SK-N-SH (cell line): Measurements from ENCODE around the gene SLC6A9.

ENCODE experiments used
- CHD2 ChIP-seq: fragments of 150-350 bp; IDR thresholded peaks from 2 replicates; pipeline ENCODE4 v1.6.1; 2018; ENCODE audit warnings: low read length; ENCODE audit not compliant: partially characterized antibody
- CTCF ChIP-seq: fragments of 200-600 bp; sonication (generic); IDR thresholded peaks from 2 replicates; pipeline ENCODE4 v1.6.1; 2017; ENCODE audit warnings: antibody characterized with exemption, mild to moderate bottlenecking, moderate library complexity
- EP300 ChIP-seq, 2 experiments: IDR thresholded peaks; 2 replicates each; pipeline versions ENCODE4 v1.4.0 to v1.6.1; 2012; ENCODE audit warnings: borderline replicate concordance in 1 of 2, low read depth in 1 of 2, low read length in 1 of 2
- EZH2phosphoT487 ChIP-seq: fragments of 200-600 bp; sonication (generic); IDR thresholded peaks from 2 replicates; pipeline ENCODE4 v1.6.1; 2017; ENCODE audit warnings: low read depth, mixed run types, mild to moderate bottlenecking, antibody characterized with exemption, moderate library complexity, borderline replicate concordance
- FOXM1 ChIP-seq: IDR thresholded peaks from 2 replicates; pipeline ENCODE4 v1.4.0; 2012; ENCODE audit warnings: low read depth, mild to moderate bottlenecking
- GABPA ChIP-seq: IDR thresholded peaks from 2 replicates; pipeline ENCODE4 v1.4.0; 2012; ENCODE audit warnings: low read depth, mild to moderate bottlenecking
- IRF3 ChIP-seq: fragments of 150-350 bp; IDR thresholded peaks from 2 replicates; pipeline ENCODE4 v1.6.1; 2016; ENCODE audit warnings: mild to moderate bottlenecking, low read depth, low read length
- JUND ChIP-seq: IDR thresholded peaks from 2 replicates; pipeline ENCODE4 v1.4.0; 2012
- NRF1 ChIP-seq: IDR thresholded peaks from 2 replicates; pipeline ENCODE4 v1.6.1; 2012; ENCODE audit warnings: low read depth, mild to moderate bottlenecking, low read length
- POLR2AphosphoS5 ChIP-seq: IDR thresholded peaks from 2 replicates; pipeline ENCODE4 v1.6.1; 2012; ENCODE audit warnings: low read depth, low read length
- RFX5 ChIP-seq: IDR thresholded peaks from 2 replicates; pipeline ENCODE4 v1.6.1; 2012; ENCODE audit warnings: mild to moderate bottlenecking, improper control_type of control experiment, low read length
- TAF1 ChIP-seq: IDR thresholded peaks from 2 replicates; pipeline ENCODE4 v1.6.1; 2012; ENCODE audit warnings: low read depth, mild to moderate bottlenecking, low read length, moderate library complexity, borderline replicate concordance
- YY1 ChIP-seq: IDR thresholded peaks from 2 replicates; pipeline ENCODE4 v1.4.0; 2012; ENCODE audit warnings: low read depth, mild to moderate bottlenecking

- TF ChIP-seq EP300 (IDR thresholded peaks at IDR 0.05; ENCODE audit: borderline replicate concordance in 1 of 2, low read depth in 1 of 2, low read length in 1 of 2) (no peak), NRF1 (no peak), CTCF (no peak), YY1 (no peak), EZH2phosphoT487 (no peak), POLR2AphosphoS5 (no peak), FOXM1 (no peak), CHD2 (no peak), RFX5 (no peak), IRF3 (no peak), TAF1 (no peak), JUND (no peak), GABPA (no peak)
These were observed 45.2 kb downstream of the SLC6A9 start for GRCh38 chr1:43985984-43986595.
